IPS DF 4.7 (cell line): ENCODE results near the gene MXI1.
"Not testable (repeated sequence)": the region's sequence is repeated elsewhere in the genome, so short reads cannot be mapped to it uniquely, and the experiment has no call there.

Experiments used
- DNase-seq: peaks from one replicate; pipeline ENCODE4 v3.0.0-alpha.2; 2013; ENCODE audit warnings: low spot score; ENCODE audit errors: extremely low read depth

The MXI1 gene

DNA sequence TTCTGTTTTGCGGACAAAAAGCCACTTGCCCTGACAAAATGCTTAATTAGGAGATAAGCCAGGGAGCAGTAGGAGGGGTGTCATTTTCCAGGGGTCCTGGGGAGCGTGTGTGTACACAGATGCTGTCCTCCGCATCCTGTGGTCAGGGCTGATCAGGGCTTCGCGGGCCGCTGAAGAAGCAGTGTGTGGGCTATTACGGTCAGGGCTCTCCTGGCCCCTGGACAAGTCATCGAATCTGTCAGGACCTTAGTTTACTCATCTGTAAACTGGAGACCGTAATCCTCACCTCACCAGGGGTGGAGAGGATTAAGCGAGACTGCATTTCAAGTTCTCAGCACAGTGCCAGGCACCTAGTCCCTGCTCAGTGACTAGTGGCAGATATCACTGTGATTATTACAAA lies 26.0 kb upstream of the MXI1 start:
- DNase-seq: no peak

DNA sequence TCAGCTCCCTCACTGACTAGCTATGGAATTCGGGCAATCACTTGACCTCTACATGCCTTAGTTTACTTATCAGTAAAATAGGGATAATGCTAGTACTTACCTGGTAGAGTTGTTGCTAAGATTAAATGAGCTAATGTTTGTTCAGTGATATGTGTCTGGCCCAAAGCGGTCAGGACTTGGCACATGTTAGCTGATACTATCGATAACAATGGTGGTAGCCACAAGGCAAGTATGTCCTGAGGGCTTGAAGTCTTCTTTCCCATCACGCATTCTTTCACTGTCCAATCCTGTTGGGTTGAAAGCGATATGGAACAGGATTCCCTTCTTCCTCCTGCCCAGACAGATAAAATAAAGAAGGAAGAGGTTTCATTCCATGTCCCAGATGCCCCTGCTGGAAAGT lies 25.5 kb upstream of the MXI1 start:
- no peak for DNase-seq

DNA sequence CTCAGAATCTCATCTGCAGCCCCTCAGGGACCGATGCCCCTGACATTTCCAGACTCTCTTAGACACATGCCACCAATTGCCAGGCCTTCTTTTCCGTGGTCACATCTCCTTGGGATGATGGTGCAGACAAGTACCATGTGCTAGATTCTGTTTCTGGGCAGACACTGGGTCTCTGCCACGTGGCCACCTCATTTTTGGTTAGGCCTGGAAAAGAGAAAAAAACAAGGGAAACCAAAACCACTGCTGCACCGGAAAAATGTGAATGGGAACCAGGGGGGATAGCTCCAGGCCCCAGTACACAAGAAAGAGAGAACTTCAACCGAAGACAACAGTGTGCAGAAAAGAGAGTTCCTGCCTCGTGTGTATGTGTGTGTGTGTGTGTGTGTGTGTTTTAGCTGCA lies 23.0 kb upstream of the MXI1 start:
- no peak for DNase-seq

DNA sequence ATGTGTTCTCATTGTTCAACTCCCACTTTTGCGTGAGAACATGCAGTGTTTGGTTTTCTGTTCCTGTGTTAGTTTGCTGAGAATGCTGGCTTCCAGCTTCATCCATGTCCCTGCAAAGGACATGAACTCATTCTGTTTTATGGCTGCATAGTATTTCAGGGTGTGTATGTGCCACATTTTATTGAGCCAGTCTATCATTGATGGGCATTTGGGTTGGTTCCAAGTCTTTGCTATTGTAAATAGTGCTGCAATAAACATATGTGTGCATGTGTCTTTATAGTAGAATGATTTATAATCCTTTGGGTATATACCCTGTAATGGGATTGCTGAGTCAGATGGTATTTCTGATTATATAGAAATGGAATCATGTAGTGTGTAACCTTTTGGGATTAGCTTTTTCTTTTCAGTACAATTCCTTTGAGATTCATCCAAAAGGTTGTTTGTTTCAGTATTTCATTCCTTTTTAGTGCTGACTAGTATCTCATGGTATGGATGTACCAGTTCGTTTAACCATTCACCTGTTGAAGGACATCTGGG lies 21.7 kb upstream of the MXI1 start:
- not testable (repeated sequence) for DNase-seq

- DNase-seq: no peak
Measured at GRCh38 chr10:110190170-110190569, 17.2 kb upstream of the MXI1 start.

GRCh38 chr10:110192552-110192951 lies 14.9 kb upstream of the MXI1 start:
- DNase-seq: no peak

DNA sequence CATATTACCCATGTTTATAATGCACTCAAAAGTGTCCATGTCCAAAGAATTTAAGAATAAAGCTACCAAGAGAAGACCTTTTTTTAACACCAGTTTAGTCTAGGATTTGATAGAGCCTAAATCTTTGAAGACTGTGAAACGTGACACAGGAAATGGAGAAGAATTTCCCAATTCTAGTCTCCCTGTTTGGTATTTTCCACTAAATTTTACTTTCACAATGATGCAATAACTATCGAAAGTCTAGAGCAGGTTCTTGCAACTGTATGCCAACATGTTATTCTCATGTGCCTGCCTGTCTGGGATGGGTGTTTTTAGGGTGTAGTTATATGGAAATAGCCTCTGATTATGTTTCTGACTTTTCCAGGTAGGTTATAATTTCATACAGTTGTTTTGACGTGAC lies 6.9 kb upstream of the MXI1 start:
- DNase-seq: no peak

DNA sequence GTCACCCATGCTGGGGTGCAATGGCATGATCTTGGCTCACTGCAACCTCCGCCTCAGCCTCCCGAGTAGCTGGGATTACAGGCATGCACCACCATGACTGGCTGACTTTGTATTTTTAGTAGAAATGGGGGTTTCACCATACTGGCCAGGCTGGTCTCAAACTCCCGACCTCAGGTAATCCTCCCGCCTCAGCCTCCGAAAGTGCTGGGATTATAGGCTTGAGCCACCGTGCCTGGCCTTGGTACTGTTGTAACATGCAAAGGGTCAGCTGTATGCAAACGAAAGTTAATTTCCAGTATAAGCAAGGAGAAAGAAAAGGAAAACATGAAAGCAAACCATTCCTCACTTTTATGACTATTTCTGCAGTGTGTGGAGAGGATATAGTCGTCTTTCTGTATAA lies 6.4 kb upstream of the MXI1 start:
- DNase-seq: not testable (repeated sequence)

DNA sequence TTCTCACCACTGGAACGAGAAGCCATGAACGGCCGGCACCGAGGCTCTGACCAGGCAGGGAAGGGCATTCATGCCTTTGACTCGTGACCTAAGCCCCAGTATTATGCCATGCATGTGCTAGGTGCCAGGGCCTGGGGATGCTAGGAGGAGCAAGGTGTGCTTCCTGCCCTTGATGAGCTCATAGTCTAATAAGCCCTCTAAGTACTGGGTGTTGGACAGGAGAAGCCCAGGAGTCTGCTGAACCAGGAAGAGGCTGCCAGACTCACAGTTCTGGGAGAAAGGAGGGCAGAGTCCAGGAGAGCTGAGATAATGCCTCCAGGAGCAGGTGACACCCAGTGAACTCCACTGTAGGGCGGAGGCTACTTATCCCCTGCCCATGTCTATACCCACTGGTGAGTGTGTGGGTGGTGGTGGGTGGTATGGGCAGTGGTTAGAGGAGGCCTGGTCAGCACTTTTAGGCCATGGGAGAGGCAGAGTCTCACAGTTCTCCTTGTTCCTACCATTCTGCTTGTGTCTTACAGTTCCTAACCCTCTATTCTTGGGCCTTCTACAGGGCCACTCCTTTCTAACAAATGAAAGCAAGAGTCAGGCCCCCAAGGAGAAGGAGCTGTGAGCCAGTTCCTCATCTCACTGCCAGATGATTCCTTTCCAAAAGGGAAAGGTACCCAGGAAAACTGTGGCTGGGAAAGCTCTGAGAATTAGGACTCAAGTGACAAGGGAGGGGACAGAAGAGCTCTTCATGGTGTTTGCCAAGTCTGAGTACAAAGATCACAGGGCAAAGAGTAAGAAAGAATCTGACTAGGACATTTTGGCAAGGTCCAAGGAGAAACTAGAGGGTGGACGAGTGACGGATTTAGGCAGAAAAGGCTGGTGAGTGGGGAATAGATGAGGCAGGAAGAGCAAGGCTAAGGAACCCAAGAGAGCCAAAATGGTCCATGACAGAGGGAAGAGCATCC lies 3.6 kb upstream of the MXI1 start:
- DNase-seq: no peak

DNA sequence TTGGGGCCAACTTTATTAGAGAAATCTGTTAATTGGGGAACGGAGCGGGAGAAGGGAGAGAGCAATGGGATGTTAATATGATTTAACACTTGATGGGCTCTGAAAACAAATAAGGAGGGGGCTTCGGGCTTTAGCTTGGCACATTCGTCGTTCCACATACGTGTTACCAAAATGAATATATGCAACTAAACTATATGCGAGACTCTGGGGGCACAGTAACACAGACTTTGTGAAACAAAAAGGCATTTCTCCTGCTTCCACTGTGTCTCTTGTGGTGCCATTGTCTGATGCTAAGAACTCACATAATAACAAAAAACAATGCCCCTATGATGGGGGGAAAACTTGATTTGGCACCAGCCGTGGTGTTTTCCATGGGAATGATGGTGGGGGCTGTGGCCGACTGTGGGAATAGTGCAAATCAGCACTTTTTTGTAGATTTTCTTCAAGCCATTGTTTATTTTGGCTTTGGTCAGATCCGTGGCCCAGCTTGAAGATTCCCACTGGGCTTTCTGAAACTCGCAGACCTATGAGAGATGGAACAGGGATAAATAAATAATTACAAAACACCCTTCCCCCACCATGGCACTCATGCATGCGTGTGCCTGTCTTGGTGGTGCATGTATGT lies 2.2 kb upstream of the MXI1 start:
- DNase-seq: no peak

- no peak for DNase-seq
Measured at GRCh38 chr10:110207805-110208613, 604 bp downstream of the MXI1 start.

DNA sequence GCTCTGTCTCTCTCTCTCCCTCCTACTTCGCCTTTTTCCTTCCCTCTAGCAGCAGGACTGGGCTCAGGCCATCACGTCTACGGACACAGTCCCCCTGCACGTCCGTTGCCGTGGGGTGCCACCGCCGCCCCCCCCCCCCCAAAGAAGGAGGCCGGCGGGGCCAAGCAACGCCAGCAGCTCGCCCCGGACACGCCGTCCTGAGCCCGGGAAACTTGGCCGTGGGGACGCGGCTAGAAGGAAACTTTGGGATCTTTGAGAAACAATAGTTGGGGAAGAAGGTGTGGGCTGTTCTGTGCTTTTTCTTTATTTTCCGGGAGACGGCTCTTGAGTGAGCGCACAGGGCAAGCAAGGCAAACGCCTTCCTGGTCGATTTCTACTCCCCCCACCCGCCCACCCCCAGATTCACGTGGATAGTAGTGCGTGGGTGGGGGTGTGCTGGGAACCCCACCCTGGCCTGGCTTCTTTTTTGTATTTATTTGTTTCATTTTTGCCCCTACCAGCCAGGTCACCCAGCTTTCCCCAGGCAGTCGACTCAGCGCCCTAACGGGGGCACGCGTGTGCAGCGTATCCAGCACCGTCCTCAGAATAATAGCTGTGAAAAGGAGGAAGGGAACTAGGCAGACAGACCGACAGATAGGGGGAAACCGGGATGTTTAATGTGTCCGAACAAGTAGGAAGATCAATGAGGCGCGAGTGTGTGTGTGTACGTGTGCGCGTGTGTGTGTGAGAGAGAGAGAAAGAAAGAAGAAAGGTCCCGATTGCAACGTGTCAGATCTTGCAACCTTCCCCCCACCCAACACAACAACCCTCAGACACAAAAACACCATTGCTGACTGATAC lies 1.4 kb downstream of the MXI1 start:
- no peak for DNase-seq

DNA sequence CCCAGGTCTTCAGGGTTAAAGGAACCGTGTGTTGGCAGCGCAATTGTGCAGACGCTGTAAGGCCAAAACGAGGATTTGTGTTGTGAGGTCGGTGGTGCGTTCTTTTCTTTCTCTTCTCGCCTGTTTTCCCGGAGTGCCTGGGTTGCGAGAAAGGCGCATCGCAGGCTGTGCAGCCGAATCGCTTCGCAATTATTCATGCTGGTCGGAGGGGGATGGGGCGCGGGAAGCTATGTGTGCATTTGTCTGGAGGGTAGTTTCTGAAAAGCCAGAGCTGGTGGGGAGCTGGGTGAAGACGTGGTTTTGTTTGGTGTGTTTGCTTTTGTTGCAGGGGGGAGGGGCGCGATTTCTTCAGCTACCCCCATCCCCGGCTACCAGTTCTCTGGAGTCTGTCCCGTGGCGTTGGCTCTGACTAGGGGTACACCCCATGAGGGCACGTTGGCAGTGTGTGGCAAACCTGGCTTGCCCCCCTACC lies 2.1 kb downstream of the MXI1 start:
- no peak for DNase-seq

DNA sequence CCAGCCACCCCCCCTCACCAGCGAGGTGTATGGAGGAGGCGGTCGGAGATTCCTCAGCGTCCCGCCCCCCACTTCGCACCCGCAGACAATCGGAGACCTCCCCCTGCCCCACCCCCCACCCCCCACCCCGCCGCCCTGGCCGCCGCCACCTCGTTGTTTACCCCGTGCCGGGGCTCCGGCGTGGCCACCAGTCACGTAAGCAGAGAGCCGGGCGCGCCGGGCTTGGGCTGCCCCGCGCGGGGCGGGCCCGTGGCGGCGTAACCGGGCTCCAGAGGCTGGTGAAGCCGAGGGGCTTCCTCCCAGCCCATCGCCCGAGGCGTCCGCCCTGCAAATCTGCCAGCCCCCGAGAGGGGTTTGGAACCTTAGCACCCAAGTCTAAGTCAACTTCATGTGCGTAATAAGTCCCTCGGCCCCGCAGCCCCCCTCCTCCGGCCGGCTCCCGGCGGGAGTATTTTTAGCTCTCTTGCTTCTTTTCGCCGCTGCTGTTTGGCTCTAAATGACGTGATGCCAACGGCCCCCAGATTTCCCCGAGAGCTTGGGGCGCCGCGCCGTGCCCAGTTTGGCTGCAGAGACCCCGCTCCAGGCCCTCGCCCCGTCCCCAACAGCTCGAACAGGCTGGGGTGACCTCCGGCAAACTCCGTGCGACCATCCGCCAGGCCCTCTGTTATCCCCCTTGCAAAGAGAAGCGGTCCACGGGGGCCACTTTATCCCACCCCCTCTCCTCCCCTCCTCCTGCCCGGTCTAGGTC lies 2.7 kb downstream of the MXI1 start:
- DNase-seq: no peak

DNA sequence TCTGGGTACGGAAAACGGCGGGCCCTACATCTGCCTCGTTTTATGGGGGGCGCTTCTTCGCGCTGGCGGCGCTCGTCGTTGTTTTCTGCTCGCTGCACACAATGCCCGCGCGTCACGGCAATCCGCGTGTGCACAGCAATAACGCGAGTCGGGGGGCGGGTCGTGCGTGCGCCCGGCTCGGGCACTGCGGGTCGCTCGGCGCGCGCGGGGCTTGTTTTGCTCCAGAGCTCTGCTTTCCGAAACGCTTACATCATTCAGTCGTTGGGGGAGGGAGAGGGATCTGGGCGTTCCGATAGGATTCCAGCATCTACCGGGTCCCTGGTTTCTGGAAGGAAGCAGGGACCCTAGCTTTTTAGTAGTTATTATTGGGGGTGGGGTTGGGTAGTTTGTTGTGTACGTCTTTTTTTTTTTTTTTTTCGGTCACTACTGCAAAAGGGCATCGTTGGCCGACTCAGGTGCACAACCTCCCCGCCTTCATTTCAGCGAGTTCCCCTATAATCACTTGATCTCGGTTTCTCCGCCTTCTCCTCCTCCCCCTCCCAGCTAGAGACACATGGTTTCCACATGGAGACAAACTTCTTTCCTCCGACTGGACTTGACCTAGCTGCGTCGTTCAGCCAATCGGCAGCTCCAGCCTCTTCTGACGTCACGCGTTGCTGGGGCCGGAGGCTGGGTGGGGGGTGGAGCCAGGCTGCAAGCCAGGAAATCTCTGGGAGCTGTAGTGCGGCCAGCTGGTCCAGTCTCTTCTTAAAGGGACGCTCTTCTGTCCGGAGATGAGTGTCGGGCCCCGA lies 3.5 kb downstream of the MXI1 start:
- peak; percentile 94 for DNase-seq

DNA sequence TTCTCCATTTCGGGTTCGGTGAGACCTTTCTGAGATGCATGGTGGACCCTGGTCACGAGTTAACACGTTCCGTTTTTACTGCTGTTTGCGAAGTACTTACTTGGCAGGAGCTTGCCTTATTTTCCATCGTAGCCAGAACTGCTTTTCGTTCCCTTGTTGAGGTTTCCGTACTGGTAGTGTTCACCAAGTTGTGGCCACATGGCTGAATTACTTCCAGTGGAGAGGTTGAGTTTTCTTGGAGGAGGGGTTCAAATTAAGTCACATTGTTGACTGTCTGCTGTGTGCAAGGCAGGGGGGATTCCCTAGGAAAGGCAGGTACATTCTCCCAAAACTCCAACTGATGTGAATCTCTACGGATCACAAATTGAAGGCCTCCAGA lies 4.0 kb downstream of the MXI1 start:
- DNase-seq: no peak

- DNase-seq: no peak
Measured at GRCh38 chr10:110212119-110213006, 5.0 kb downstream of the MXI1 start.

DNA sequence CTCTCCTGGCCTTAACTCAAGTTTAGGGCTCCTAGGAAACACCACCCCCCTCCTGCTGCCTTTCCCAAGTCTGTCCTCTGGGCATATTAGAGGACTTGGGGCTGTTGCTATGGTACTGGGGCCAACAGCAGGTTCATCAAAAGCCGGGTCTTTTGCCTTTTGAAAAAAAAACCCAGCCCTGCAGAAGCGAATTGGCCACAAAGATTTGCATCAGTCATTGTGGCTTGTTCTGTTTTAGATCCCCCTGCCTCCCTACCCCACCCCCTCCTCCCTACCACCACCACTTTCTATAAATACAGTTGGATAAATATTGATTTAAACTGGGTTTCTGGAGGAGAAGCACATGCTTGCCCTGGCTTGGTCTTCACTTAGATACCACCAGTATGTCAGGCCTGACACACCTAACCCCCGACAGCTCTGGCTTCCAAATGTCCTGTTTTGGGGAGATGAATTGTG lies 7.0 kb downstream of the MXI1 start:
- DNase-seq: no peak
